ENCODE data around the gene LAMB3. TPM values are rescaled to one million over a fixed set of nuclear protein-coding genes. Genes with fewer than 3 reads are reported as not detected.

The LAMB3 gene
- total RNA-seq, 1 experiment from 2014 or later = 70.2 TPM

DNA sequence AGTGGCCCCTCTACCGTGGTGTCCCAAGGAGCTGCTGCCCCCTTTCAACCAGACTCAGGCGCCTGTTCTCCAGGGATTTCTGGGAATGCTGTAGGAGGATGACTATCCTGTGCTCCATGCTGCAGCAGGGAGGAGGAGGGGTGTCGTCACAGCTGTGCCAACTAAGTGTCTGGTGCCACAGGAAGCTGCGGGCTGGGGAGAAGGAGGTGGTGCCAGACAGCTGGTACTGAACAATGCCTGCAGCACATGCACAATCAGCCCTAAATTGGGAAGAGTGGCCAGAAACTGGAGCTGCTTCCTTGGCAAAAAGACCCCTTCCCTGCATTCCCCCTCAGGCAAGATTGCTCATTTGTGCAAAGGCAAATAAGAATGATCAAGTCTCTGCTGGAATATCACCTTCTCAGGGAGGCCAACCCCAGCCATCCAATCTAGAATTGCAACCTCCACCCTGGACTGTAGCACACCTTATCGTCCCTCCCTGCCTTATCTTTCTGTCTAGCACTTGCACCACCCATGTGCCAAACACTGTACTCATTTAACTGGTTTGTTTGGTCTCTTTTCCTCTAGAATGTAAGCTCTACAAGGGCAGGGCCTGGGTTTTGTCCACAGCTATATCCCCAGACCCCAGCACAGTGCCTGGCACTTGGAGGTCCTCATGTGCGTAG is 33.3 kb downstream of the LAMB3 start:
- no peak for TF ChIP-seq EZH2phosphoT487 (IDR thresholded peaks at IDR 0.05; ENCODE audit: borderline replicate concordance)
- TF ChIP-seq, protein P1, sequence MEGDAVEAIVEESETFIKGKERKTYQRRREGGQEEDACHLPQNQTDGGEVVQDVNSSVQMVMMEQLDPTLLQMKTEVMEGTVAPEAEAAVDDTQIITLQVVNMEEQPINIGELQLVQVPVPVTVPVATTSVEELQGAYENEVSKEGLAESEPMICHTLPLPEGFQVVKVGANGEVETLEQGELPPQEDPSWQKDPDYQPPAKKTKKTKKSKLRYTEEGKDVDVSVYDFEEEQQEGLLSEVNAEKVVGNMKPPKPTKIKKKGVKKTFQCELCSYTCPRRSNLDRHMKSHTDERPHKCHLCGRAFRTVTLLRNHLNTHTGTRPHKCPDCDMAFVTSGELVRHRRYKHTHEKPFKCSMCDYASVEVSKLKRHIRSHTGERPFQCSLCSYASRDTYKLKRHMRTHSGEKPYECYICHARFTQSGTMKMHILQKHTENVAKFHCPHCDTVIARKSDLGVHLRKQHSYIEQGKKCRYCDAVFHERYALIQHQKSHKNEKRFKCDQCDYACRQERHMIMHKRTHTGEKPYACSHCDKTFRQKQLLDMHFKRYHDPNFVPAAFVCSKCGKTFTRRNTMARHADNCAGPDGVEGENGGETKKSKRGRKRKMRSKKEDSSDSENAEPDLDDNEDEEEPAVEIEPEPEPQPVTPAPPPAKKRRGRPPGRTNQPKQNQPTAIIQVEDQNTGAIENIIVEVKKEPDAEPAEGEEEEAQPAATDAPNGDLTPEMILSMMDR (IDR thresholded peaks at IDR 0.05 in 2 of 3, conservative IDR thresholded peaks at IDR 0.05 in 1 of 3; ENCODE audit: borderline replicate concordance in 1 of 3, insufficient read depth in 1 of 3, low read depth in 2 of 3, low read length in 2 of 3) = no peak
- TF ChIP-seq, protein P2, sequence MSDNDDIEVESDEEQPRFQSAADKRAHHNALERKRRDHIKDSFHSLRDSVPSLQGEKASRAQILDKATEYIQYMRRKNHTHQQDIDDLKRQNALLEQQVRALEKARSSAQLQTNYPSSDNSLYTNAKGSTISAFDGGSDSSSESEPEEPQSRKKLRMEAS (IDR thresholded peaks at IDR 0.05) = no peak
- TF ChIP-seq, protein P3, sequence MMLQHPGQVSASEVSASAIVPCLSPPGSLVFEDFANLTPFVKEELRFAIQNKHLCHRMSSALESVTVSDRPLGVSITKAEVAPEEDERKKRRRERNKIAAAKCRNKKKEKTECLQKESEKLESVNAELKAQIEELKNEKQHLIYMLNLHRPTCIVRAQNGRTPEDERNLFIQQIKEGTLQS (IDR thresholded peaks at IDR 0.05) = no peak
- TF ChIP-seq SP1 (IDR thresholded peaks at IDR 0.05; ENCODE audit: low read depth) = no peak
- no peak for TF ChIP-seq POLR2AphosphoS5 (IDR thresholded peaks at IDR 0.05; ENCODE audit: low read depth, low read length)
- no peak for TF ChIP-seq CBX3 (IDR thresholded peaks at IDR 0.05; ENCODE audit: low read depth)
- TF ChIP-seq SRF (IDR thresholded peaks at IDR 0.05; ENCODE audit: low read depth) = no peak
- Histone ChIP-seq H3K27ac (ENCODE audit: low read depth, low read length) (no peak overlapping the region), H2AFZ (ENCODE audit: low read depth, low read length, poor library complexity, severe bottlenecking) (no peak overlapping the region), H3K9me2 (ENCODE audit: insufficient read depth) (no peaks in the 10 kb centered on the region), H3K79me2 (ENCODE audit: insufficient read depth, low read length) (no peaks in the 10 kb centered on the region), H3K4me1 (ENCODE audit: control insufficient read depth in 1 of 2, insufficient read depth in 2 of 2, low read length in 2 of 2) (no peaks in the 10 kb centered on the region), H3K9ac (ENCODE audit: low read length) (no peak overlapping the region), H3K4me2 (ENCODE audit: low read length) (no peak overlapping the region), H4K20me1 (ENCODE audit: insufficient read depth) (no peaks in the 10 kb centered on the region), H3K9me3 (ENCODE audit: control insufficient read depth in 1 of 2, insufficient read depth in 1 of 2, low read depth in 1 of 2, low read length in 2 of 2) (no peaks in the 10 kb centered on the region), H3K4me3 (replicated peaks in 1 of 2; ENCODE audit: low read depth in 1 of 2, low read length in 2 of 2) (no peak overlapping the region), H3K27me3 (ENCODE audit: insufficient read depth, low read length) (no peaks in the 10 kb centered on the region), H3K36me3 (ENCODE audit: control insufficient read depth in 1 of 2, insufficient read depth in 2 of 2, low read length in 2 of 2) (peaks cover 0 to 11% of the 10 kb centered on the region in 2 experiments; a peak in 3 of 4 replicates)
- no peak for DNase-seq (ENCODE audit: low read depth, low spot score)
- intact Hi-C loops (cut with micrococcal nuclease) = no loop called here
- ATAC-seq = no peak
- ChIA-PET RAD21 (ENCODE audit: low non-redundant PET in 1 of 2, low total read pairs in 2 of 2, uncharacterized antibody in 2 of 2, unreplicated experiment in 2 of 2) (no interaction called here), CTCF (interaction anchor here (0.8 kb wide), 1 partner anchor 8 kb away, joined by 3 read pairs; no protein-coding TSS in a partner anchor), POLR2A (no interaction called here)
- no TSS peak for BruUV-seq (replicated peaks)
